ENCODE data around the gene TOPAZ1. TPM values are rescaled to one million over a fixed set of nuclear protein-coding genes. Genes with fewer than 3 reads are reported as not detected.

The TOPAZ1 gene
- total and polyA plus RNA-seq, 2 donors: under 0.01 TPM

DNA sequence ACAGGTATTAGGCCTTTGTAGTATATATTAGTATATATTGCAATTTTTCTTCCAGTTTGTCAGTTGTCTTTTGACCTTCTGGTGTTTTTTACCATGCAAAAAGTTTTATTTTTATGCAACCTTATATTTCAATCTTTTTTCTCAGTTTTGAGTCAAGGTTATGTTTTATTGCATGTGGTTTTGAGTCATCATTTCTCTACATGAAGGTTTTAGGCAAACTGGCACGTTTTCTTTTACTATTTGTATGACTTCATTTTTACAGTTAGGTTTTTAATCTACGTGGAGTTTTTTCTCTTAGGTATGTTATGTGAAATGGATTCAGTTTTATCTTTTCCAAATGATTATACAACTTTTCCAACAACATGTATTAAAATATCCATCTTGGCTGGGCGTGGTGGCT, 60.1 kb downstream of the TOPAZ1 start:
- H3K36me3 ChIP-seq (ENCODE audit: control insufficient read depth in 2 of 2, insufficient read depth in 2 of 2, low read length in 1 of 2): no peaks in the 10 kb centered on the region
- no peaks in the 10 kb centered on the region for H3K27me3 ChIP-seq (ENCODE audit: control insufficient read depth in 2 of 2, insufficient read depth in 1 of 2, low read length in 1 of 2)
- H3K4me3 ChIP-seq (ENCODE audit: low read length in 2 of 2): no peak overlapping the region
- no peak overlapping the region for H3K27ac ChIP-seq (ENCODE audit: low read depth in 1 of 2, low read length in 1 of 2)
- no peaks in the 10 kb centered on the region for H3K4me1 ChIP-seq (ENCODE audit: control insufficient read depth in 2 of 2, insufficient read depth in 2 of 2, low read length in 2 of 2)
- DNase-seq (ENCODE audit: low read depth in 6 of 9, low spot score in 9 of 9): no peak
- 92% methylated on average over 3 of the region's 3 CpGs for WGBS
- H3K9me3 ChIP-seq (ENCODE audit: control insufficient read depth in 2 of 2, insufficient read depth in 1 of 2, low read length in 1 of 2): no peaks in the 10 kb centered on the region

DNA sequence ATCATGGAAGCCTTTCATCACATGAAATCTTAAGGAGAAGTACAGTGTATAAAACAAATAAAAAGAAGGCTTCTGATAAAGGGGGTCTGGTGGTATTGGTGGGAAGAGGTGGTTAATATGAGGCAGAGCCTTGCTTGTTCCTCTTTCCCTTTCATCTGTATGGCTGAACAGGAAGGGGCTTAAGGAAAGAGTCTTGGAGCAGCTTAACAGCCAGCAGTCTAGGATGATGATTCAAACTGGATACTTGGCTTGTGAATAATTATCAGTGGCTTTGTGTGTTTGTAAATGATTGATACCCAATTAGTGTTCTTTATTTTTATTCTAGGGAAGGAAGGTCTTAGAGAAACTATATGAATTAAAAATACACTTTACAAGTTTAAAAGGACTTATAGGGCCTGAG, 67.8 kb downstream of the TOPAZ1 start:
- no peak overlapping the region for H3K4me3 ChIP-seq (ENCODE audit: low read length in 2 of 2)
- H3K4me1 ChIP-seq (ENCODE audit: control insufficient read depth in 2 of 2, insufficient read depth in 2 of 2, low read length in 2 of 2): no peaks in the 10 kb centered on the region
- H3K27me3 ChIP-seq (ENCODE audit: control insufficient read depth in 2 of 2, insufficient read depth in 1 of 2, low read length in 1 of 2): no peaks in the 10 kb centered on the region
- H3K36me3 ChIP-seq (ENCODE audit: control insufficient read depth in 2 of 2, insufficient read depth in 2 of 2, low read length in 1 of 2): no peaks in the 10 kb centered on the region
- no peak overlapping the region for H3K27ac ChIP-seq (ENCODE audit: low read depth in 1 of 2, low read length in 1 of 2)
- no peaks in the 10 kb centered on the region for H3K9me3 ChIP-seq (ENCODE audit: control insufficient read depth in 2 of 2, insufficient read depth in 1 of 2, low read length in 1 of 2)
- DNase-seq (ENCODE audit: low read depth in 6 of 9, low spot score in 9 of 9): no peak

DNA sequence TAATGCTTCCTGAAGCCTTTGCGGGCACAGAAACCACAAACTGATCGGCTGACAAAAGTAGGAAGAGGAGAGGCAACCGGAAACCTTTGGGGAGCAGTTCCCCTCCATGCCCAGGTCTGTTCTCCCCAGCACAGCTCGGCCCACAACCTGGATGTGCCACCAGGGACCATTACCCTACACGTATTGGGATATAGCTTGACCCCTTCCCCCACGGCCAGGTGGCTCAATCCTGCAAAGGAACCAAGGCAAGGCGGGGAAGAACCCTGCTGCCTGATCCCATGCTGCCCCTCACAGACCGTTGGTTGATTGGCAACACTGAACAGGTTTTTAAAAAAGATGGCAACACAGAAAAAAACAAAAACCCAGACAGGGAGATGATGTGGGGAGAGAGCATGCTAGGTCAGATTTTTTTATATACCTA, 77.2 kb downstream of the TOPAZ1 start:
- Histone ChIP-seq H3K4me1 (ENCODE audit: control insufficient read depth in 2 of 2, insufficient read depth in 2 of 2, low read length in 2 of 2) (peaks cover 3% of the 10 kb centered on the region in 2 donors), H3K27me3 (ENCODE audit: control insufficient read depth in 2 of 2, insufficient read depth in 1 of 2, low read length in 1 of 2) (no peaks in the 10 kb centered on the region), H3K9me3 (ENCODE audit: control insufficient read depth in 2 of 2, insufficient read depth in 1 of 2, low read length in 1 of 2) (no peaks in the 10 kb centered on the region), H3K27ac (ENCODE audit: low read depth in 1 of 2, low read length in 1 of 2) (no peak overlapping the region), H3K4me3 (ENCODE audit: low read length in 2 of 2) (no peak overlapping the region), H3K36me3 (ENCODE audit: control insufficient read depth in 2 of 2, insufficient read depth in 2 of 2, low read length in 1 of 2) (no peaks in the 10 kb centered on the region)
- peak in 2 of 9 donors; percentile 12 to 22 for DNase-seq (ENCODE audit: low read depth in 6 of 9, low spot score in 9 of 9)
- WGBS: 11% methylated on average over 8 of the region's 8 CpGs

DNA sequence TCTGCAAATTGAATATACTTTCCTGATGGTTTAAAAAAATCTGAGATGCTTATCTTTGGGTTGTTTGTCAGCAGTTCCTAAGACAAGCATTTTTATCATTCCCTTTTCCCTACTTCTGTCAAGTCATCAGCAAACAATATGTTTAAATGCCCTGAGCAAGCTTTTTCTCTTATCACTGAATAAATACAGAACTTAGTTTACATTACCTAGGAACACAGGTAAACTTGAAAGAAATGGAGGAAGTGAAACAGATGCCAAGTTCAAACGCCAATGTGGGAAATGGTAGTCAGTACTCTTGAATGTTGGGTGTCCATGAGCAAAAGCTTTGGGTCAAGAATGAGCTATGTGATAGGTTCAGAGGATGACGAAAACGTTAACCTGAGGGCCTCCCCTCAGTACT, 79.6 kb downstream of the TOPAZ1 start:
- Histone ChIP-seq H3K27ac (ENCODE audit: low read depth in 1 of 2, low read length in 1 of 2) (no peak overlapping the region), H3K9me3 (ENCODE audit: control insufficient read depth in 2 of 2, insufficient read depth in 1 of 2, low read length in 1 of 2) (no peaks in the 10 kb centered on the region), H3K27me3 (ENCODE audit: control insufficient read depth in 2 of 2, insufficient read depth in 1 of 2, low read length in 1 of 2) (no peaks in the 10 kb centered on the region), H3K4me1 (ENCODE audit: control insufficient read depth in 2 of 2, insufficient read depth in 2 of 2, low read length in 2 of 2) (peaks cover 3% of the 10 kb centered on the region in 2 donors), H3K36me3 (ENCODE audit: control insufficient read depth in 2 of 2, insufficient read depth in 2 of 2, low read length in 1 of 2) (no peaks in the 10 kb centered on the region), H3K4me3 (ENCODE audit: low read length in 2 of 2) (no peak overlapping the region)
- WGBS: 87% methylated on average over 3 of the region's 3 CpGs
- DNase-seq (ENCODE audit: low read depth in 6 of 9, low spot score in 9 of 9): no peak

DNA sequence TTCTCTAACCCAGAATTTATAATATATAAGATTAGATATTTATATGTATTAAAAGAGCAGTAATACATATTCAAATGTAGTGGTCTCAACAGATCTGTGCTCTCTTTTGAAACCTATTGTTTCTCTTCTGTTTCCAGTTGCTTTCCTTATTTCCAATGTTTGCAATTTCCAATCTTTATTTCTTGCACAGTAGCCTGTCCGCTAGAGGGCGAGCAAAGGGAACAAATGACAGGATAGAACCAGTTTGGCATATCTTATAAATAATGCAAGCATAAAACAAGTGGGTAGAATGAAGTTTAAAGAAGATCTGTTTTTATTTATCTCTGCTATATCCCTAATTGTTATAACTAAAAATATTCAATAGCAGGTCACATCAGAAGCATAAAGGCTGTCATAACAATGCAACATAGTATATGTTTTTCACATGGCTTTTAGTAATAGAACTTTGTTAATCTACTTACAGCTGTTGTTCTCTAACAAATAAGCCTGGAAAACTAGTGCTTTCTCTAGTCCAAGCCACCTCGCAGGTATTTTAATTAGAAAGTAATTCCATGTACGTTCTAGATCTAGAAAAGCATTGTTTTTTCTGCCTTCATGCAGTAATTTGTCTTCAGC, 81.8 kb downstream of the TOPAZ1 start:
- H3K36me3 ChIP-seq (ENCODE audit: control insufficient read depth in 2 of 2, insufficient read depth in 2 of 2, low read length in 1 of 2): no peaks in the 10 kb centered on the region
- H3K27me3 ChIP-seq (ENCODE audit: control insufficient read depth in 2 of 2, insufficient read depth in 1 of 2, low read length in 1 of 2): no peaks in the 10 kb centered on the region
- 22% methylated on average over 4 of the region's 4 CpGs for WGBS
- no peaks in the 10 kb centered on the region for H3K9me3 ChIP-seq (ENCODE audit: control insufficient read depth in 2 of 2, insufficient read depth in 1 of 2, low read length in 1 of 2)
- H3K27ac ChIP-seq (ENCODE audit: low read depth in 1 of 2, low read length in 1 of 2): no peak overlapping the region
- no peak overlapping the region for H3K4me3 ChIP-seq (ENCODE audit: low read length in 2 of 2)
- peaks cover 3% of the 10 kb centered on the region in 2 donors for H3K4me1 ChIP-seq (ENCODE audit: control insufficient read depth in 2 of 2, insufficient read depth in 2 of 2, low read length in 2 of 2)
- peak in 8 of 9 donors; percentile 26 to 68 (median 37) for DNase-seq (ENCODE audit: low read depth in 6 of 9, low spot score in 9 of 9)

DNA sequence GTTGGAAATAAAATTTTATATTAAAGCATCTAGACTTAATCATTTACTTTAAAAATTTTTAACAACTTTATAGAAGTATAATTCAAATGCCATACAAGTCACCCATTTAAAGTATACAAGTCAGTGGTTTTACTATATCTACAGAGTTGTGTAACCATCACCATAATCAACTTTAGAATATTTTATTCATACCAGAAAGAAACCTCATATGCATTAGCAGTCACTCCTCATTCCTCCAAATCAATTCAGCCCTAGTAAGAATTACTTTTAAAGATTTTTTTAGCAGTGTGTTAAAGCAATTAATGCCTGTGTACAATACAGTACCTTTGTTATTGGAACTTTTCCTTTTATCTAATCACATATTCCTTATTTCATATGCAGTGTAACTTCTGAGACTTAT, 82.9 kb downstream of the TOPAZ1 start:
- no peaks in the 10 kb centered on the region for H3K27me3 ChIP-seq (ENCODE audit: control insufficient read depth in 2 of 2, insufficient read depth in 1 of 2, low read length in 1 of 2)
- H3K9me3 ChIP-seq (ENCODE audit: control insufficient read depth in 2 of 2, insufficient read depth in 1 of 2, low read length in 1 of 2): no peaks in the 10 kb centered on the region
- no peak for DNase-seq (ENCODE audit: low read depth in 6 of 9, low spot score in 9 of 9)
- no peaks in the 10 kb centered on the region for H3K4me1 ChIP-seq (ENCODE audit: control insufficient read depth in 2 of 2, insufficient read depth in 2 of 2, low read length in 2 of 2)
- no peak overlapping the region for H3K4me3 ChIP-seq (ENCODE audit: low read length in 2 of 2)
- H3K36me3 ChIP-seq (ENCODE audit: control insufficient read depth in 2 of 2, insufficient read depth in 2 of 2, low read length in 1 of 2): no peaks in the 10 kb centered on the region
- no peak overlapping the region for H3K27ac ChIP-seq (ENCODE audit: low read depth in 1 of 2, low read length in 1 of 2)

DNA sequence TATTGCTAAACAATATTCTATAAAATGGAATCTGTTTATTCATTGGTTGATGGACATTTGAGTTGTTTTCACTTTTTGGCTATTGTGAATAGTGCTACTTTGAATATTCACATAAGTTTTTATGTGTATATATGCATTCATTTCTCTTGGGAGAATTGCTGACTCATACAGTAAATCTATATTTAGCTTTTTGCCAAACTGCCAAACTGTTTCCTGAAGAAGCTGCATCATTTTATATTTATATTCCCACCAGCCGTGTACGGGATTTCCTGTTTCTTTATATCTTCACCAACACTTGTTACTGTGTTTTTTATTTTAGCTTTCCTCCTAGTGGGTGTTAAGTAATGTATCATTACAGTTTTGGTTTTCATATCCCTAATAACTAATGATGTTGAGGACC, 84.3 kb downstream of the TOPAZ1 start:
- H3K9me3 ChIP-seq (ENCODE audit: control insufficient read depth in 2 of 2, insufficient read depth in 1 of 2, low read length in 1 of 2): no peaks in the 10 kb centered on the region
- no peak for DNase-seq (ENCODE audit: low read depth in 6 of 9, low spot score in 9 of 9)

DNA sequence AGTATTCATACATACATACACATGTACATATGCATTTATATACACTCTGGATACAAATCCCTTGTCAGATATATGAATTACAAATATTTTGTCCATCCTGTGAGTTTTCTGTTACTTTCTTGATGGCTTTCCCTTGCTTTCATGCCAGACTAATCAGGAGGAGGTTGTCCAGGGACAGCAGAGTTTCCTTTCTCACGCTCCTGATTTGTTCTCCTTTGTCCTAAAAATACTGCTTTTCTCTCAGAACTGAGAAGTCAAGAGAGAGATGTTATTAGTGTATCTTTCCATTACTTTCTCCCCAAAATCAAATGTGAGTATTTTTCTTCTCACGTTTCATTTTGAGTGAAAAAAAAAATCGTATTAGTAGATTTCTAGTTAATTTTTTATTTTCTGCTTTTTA, 84.8 kb downstream of the TOPAZ1 start:
- no peaks in the 10 kb centered on the region for H3K27me3 ChIP-seq (ENCODE audit: control insufficient read depth in 2 of 2, insufficient read depth in 1 of 2, low read length in 1 of 2)
- DNase-seq (ENCODE audit: low read depth in 6 of 9, low spot score in 9 of 9): no peak
- no peak overlapping the region for H3K4me3 ChIP-seq (ENCODE audit: low read length in 2 of 2)
- H3K4me1 ChIP-seq (ENCODE audit: control insufficient read depth in 2 of 2, insufficient read depth in 2 of 2, low read length in 2 of 2): no peaks in the 10 kb centered on the region
- H3K27ac ChIP-seq (ENCODE audit: low read depth in 1 of 2, low read length in 1 of 2): no peak overlapping the region
- 96% methylated on average over 3 of the region's 3 CpGs for whole genome bisulfite sequencing
- no peaks in the 10 kb centered on the region for H3K36me3 ChIP-seq (ENCODE audit: control insufficient read depth in 2 of 2, insufficient read depth in 2 of 2, low read length in 1 of 2)
- H3K9me3 ChIP-seq (ENCODE audit: control insufficient read depth in 2 of 2, insufficient read depth in 1 of 2, low read length in 1 of 2): no peaks in the 10 kb centered on the region

More for the DNA sequence above, 84.3 kb downstream of the TOPAZ1 start:
- 67% methylated on average over 2 of the region's 2 CpGs for WGBS
- H3K27ac ChIP-seq (ENCODE audit: low read depth in 1 of 2, low read length in 1 of 2): no peak overlapping the region
- no peaks in the 10 kb centered on the region for H3K36me3 ChIP-seq (ENCODE audit: control insufficient read depth in 2 of 2, insufficient read depth in 2 of 2, low read length in 1 of 2)
- H3K4me3 ChIP-seq (ENCODE audit: low read length in 2 of 2): no peak overlapping the region
- H3K4me1 ChIP-seq (ENCODE audit: control insufficient read depth in 2 of 2, insufficient read depth in 2 of 2, low read length in 2 of 2): no peaks in the 10 kb centered on the region
- no peaks in the 10 kb centered on the region for H3K27me3 ChIP-seq (ENCODE audit: control insufficient read depth in 2 of 2, insufficient read depth in 1 of 2, low read length in 1 of 2)

DNA sequence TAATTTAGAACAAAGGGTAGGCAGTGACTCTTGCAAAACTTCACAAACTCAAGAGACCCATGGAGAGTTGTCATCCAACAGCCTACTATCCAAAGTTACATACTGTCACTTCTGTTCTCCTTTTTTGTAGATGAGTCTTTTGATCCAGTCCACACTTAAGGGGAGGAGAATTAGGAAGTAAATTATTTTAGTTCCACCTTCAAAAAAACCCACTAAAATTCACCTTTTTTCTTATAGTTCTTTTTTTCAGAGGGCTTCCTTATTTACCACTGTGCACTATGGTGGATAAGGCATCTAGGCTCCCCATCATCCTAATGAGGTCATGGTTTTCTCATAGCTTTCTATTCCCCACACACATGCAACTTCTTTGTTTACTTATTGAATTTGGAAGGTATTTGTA, 88.3 kb downstream of the TOPAZ1 start:
- Histone ChIP-seq H3K27ac (ENCODE audit: low read depth in 1 of 2, low read length in 1 of 2) (no peak overlapping the region), H3K36me3 (ENCODE audit: control insufficient read depth in 2 of 2, insufficient read depth in 2 of 2, low read length in 1 of 2) (no peaks in the 10 kb centered on the region), H3K27me3 (ENCODE audit: control insufficient read depth in 2 of 2, insufficient read depth in 1 of 2, low read length in 1 of 2) (no peaks in the 10 kb centered on the region), H3K4me3 (ENCODE audit: low read length in 2 of 2) (no peak overlapping the region), H3K9me3 (ENCODE audit: control insufficient read depth in 2 of 2, insufficient read depth in 1 of 2, low read length in 1 of 2) (no peaks in the 10 kb centered on the region), H3K4me1 (ENCODE audit: control insufficient read depth in 2 of 2, insufficient read depth in 2 of 2, low read length in 2 of 2) (no peaks in the 10 kb centered on the region)
- DNase-seq (ENCODE audit: low read depth in 6 of 9, low spot score in 9 of 9): no peak

DNA sequence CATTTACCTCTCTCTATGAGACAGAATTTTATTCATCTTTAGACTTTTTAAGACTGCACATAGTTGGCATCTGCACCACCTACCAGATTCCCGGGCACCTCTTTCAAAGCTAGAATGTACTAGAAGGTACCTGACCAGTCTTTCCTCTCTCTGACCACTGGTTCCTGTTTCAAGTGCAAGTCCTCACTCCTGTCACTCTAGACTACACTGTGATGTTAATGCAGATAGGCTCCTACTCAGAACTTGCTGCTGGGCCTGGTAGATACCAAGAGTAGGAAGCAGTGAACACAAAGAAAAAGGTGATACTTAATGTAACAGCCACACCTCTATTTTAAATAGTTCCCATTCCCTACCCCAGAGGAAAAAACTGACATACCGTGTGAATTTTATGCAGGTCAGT, 88.8 kb downstream of the TOPAZ1 start:
- Histone ChIP-seq H3K36me3 (ENCODE audit: control insufficient read depth in 2 of 2, insufficient read depth in 2 of 2, low read length in 1 of 2) (no peaks in the 10 kb centered on the region), H3K27me3 (ENCODE audit: control insufficient read depth in 2 of 2, insufficient read depth in 1 of 2, low read length in 1 of 2) (no peaks in the 10 kb centered on the region), H3K4me1 (ENCODE audit: control insufficient read depth in 2 of 2, insufficient read depth in 2 of 2, low read length in 2 of 2) (no peaks in the 10 kb centered on the region), H3K4me3 (ENCODE audit: low read length in 2 of 2) (no peak overlapping the region), H3K27ac (ENCODE audit: low read depth in 1 of 2, low read length in 1 of 2) (no peak overlapping the region), H3K9me3 (ENCODE audit: control insufficient read depth in 2 of 2, insufficient read depth in 1 of 2, low read length in 1 of 2) (no peaks in the 10 kb centered on the region)
- 75% methylated on average over 2 of the region's 2 CpGs for WGBS
- no peak for DNase-seq (ENCODE audit: low read depth in 6 of 9, low spot score in 9 of 9)
